Left renal pelvis (tissue), 4 donors: ENCODE measurements around the gene SCYL1. TPM values are rescaled to one million over a fixed set of nuclear protein-coding genes. Genes with fewer than 3 reads are reported as not detected.

ENCODE experiments used
- DNase-seq, 4 donors: peaks; one replicate each; pipeline ENCODE4 v3.0.0-alpha.2; 2013; ENCODE audit warnings: low read depth in 4 of 4, low spot score in 3 of 4
- polyA plus RNA-seq, 4 donors: library from polyadenylated mRNA; unstranded; fragments of 120-200 nt; gene quantifications; one replicate each; pipeline ENCODE4 v1.2.1, GENCODE V29; 2013; ENCODE audit not compliant: insufficient read length in 4 of 4

SCYL1 gene
- polyA plus RNA-seq = 10 to 100 TPM; 58.6 to 83.9 (median 59.5) TPM

DNA sequence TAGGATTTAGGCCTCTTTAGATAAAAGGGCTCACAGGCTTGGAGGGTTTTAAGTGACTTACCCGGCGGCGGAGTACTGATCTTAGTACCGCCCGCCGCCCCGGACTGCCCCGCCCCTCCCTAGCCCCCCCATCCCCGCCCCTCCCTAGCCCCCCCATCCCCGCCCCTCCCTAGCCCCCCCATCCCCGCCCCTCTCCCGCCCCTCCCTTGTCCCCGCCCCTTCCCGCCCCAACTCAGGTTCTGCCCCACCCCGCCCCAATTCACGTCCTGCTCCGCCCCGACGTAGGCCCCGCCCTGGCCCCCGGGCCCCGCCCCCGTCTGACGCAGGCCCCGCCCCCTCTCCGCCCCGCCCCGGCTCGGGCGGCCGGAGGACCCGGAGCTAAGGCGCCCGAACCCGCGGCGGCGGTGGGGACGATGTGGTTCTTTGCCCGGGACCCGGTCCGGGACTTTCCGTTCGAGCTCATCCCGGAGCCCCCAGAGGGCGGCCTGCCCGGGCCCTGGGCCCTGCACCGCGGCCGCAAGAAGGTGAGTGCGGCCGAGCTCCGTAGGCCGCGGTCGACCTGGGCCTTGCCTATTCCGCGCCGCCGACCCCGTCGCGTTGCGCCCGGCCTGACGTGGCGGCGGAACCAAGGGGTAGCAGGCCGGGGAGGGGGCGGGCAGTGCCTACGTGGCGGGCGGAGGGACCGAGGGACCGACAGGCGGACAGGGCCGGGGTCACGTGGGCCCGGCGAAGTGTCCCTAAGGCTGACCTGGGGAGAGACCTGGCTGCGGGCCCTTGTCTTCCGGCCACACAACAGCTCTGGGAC, at the start of gene SCYL1:
Gene SCYL1 (plus strand): TSS at position 343 of the 805 bp plus-strand sequence. CDS start 71 bp downstream, at position 414.
- no peak for DNase-seq

DNA sequence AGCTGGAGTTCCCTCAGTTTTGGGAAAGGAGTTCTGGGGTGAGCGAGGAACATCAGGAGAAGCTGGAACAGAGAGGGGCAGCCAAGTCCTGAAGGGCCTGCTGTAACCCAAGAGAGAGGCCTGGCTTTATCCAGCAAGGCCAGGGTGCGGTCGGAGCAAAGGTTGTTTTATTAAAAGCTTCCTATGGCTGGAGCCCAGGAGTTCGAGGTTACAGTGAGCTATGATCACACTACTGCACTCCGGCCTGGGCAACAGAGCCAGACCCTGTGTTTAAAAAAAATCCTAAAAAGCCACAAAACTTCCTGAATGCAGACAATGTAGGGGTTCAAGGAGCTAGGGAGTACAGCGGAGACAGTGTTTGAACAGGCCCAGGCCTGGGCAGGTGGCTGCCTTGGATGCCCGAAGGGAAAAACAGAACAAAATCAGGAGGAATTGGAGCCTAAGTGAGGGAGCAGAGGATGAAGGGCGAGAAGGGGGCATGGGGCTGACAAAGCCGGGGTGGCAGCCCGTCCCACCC, 48.2 kb upstream of the SCYL1 start:
- DNase-seq = no peak

DNA sequence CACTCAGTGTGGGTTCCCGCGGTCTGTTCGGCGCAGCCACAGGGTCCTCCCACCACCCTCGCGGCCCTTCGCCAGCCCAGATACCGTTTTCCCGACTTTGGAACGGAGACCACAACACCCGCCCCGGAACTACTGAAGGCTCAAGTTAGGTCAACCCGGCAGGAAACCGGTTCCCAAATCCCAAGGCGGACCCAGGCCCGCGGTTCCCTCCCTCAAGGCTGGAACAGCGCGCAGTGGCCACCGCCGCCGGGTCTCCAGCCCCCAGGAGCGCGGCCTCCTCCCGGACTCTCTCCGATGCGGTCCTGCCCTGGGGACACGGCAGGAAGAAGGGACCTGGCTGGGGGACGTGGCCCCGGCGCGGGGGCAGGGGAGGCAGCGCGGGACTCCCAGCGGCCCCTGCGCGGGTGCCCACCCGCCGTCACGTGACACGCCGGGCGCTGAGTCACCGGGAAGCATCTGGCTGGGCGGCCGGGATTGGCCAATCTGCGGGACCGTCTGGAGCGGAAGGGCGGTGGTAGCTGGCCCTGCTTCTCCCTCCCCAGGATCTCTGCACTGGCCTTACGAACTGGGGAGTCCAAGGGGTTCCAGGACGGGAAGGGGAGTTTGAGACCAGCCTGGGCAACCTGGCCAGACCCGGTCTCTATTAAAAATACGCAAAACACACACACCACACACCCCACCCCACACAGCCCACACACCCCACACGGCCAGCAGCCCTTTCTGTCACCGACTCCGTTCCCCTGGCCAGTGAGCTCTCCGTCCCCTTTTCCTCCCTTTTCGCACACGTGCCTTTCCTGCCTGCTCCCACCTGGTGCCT, 47.5 kb upstream of the SCYL1 start:
- DNase-seq = peak in 2 of 4 donors; percentile 88 to 90

DNA sequence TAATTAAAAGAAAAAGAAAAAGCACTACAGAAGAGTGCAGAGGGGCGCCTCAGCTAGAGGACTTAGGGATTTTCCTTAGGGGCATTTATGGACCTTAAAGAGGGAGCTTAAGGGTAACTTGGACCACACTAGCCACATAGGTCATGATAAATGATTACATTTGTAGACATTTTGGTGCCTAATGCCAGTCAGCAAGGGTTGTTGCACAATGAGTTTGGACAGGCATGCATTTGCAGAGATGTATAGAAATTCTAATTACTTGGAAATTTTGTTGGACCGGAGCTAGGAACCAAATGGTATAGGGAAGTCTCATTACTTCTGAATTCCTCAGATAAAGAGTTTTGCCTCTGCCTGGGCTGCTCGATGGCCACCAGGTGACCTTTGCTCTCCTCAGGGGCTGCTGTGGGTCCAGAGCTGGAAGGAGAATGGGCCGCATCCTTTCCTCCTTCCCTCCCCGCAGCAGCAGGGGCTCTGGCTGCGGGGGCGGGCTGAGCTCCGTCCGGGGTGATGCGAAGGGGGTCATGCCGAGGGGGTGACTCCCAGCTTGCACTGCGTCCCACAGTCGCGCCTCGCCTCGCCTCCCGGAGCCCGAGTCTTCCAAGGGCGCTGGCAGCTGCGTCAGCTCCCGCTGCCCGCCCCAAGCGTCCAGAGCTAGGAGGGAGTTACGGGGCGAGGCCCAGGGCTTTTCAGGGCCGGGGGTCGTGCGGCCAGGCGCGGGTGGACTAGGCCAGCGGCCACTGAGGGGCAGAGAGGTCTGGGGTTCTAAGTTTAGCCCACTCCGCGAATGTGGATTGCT, 46.3 kb upstream of the SCYL1 start:
- DNase-seq = no peak

DNA sequence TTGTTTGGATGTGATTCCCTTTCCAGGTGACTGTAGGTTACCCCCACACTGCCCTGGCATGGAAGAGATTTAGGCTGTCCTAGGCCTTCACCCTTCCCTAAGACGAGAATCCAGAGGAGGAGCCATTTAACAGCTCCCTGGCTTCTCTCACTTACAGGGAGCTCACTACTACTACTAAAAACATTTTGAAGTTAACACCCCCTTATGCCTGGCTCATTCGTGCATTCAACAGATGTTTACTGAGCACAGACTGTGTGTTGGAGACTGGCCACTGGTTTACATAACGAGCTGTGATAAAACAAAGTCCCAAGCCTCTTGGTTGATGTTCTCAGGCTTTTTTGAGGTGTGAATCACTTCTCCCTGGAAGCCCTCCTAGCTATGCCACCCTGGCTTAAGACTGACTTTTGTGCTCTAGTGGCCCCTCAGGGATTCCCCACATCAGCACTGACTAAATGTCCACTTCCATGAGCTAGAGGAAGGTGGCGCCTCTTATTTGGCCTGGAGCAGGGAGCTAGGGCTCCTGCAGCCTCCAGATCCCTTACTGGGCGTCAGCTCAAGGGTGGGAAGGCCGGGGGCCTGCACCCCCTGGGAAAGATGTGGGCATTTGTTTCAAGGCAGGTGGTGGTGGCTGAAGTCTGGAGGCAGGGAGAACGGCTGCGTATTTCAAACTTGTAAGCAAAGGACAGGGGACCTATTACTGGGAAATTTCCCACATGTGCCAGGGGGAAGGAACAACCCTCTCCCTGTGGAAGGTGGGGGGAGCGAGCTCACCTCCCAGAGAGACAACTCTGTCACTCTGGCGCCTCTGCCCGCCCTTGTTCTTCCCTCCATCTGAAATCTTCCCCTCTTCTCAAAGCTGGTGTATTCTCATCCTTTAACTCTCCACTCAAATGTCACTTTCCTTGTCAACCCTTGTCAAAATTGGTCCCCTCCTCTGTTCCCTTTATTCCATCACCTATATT, 45.4 kb upstream of the SCYL1 start:
- no peak for DNase-seq

DNA sequence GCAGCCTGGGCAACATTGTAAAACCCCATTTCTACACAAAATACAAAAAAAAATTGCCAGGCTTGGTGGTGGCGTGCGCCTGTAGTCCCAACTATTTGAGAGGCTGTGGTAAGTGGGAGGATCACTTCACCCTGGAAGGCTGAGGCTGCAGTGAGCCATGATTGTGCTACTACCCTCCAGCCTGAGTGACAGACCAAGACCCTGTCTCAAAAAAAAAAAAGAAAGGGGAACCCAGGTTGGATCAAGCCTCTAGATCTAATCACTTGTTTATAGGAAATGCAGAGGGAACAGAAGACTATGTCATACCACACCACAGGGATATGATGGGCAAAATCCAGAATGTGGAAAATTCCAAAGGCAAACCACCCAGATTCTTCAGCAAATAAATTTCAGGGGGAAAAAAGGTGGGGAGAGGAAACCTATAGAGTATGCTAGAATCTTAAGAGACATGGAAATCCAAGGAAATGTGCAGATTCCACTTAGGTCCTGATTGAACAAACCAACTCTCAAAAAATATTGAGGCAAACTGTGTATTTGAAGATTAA, 42.5 kb upstream of the SCYL1 start:
- DNase-seq = no peak

DNA sequence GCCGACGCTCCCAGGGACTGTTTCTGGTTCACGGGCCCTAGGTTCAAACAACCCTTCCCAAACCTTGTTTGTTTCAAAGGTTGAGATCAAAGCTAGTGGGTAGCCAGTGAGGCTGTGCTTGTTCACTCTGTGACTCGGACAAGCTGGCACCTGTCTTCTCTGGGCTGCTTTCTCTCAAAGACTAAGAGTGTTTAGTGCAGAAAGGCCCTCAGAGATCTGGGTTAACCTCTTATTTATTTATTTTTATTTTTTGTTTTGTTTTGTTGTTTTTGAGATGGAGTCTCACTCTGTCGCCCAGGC, 39.0 kb upstream of the SCYL1 start:
- no peak for DNase-seq

DNA sequence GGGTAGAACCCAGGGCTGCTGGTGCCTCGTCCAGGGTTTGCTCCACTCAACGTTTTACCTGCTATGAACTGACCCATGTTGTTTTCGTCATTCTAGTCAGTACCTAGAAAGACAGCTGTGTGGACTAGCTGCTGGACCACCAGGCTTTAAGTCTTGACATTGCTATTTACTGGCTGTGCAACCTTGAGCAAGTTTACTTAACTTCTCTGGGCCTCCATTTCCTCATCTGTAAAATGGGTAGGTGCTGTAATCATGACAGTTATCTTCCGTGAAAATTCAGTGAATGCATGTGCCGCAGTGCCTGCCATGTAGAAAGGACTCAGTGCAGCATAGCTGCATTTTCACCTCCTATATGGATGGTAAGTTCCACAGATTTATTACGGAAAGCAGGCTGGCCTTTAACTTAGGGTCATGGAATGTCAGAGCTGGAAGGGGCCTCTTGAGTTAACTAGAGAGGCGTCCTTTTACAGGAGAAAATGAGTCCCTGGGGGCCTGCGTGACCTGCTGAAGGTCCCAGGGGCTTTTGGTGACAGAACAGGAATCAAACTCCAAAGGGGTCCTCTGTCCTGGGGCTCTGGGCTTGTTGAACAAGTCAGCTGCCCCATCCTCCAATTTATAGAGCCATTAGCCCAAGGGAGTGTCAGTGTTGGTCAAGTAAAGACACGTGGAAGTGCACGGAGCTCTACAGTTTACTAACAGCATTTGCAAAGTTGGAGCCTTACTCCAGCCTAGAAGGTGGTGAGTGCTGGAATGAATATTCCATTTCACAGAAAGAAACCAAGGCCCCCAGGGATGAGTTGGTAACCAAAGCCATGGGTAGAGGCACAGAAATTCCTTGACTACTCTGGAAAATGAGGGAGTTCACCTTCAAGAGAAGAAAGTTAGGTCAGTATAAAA, 38.1 kb upstream of the SCYL1 start:
- no peak for DNase-seq

DNA sequence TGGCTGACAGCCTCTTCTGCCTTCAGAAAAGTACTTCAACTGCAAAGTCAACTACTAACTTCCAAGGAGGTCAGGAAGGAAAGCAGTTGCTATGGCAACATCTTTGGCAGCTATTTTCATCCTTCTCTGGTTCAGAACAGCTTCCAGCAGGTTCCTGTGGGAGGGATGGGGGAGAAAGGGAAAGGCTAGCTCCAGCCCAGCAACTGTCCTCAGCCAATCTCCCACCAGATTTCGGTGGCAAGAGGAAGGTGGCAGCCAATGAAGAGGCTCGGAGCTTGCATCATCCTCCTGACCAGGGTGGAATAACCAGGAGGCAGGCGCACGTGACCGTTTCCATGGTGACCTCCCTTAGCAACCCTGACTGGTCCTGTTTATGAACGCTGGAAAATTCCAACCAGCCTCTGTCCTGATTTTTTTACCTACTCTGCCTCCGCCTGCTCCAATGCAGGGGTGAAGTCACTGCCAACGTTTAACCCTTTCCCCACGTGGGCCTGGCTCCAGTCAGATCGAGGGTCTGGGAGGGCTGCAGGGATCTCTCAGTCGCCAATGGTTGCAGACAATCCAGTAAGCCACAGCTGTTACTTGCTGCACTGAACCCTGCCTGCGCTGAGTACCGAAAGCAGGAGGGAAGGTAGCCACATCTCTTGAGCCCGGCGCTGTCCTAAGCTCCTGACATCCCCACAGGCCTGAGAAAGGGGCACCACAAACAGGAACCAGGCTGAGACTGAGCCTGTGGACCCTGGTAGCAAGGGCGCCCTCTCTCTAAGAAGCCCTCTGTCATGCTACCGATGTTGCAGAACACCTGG, 37.2 kb upstream of the SCYL1 start:
- DNase-seq = peak; percentile 99 to 100 (median 100)

DNA sequence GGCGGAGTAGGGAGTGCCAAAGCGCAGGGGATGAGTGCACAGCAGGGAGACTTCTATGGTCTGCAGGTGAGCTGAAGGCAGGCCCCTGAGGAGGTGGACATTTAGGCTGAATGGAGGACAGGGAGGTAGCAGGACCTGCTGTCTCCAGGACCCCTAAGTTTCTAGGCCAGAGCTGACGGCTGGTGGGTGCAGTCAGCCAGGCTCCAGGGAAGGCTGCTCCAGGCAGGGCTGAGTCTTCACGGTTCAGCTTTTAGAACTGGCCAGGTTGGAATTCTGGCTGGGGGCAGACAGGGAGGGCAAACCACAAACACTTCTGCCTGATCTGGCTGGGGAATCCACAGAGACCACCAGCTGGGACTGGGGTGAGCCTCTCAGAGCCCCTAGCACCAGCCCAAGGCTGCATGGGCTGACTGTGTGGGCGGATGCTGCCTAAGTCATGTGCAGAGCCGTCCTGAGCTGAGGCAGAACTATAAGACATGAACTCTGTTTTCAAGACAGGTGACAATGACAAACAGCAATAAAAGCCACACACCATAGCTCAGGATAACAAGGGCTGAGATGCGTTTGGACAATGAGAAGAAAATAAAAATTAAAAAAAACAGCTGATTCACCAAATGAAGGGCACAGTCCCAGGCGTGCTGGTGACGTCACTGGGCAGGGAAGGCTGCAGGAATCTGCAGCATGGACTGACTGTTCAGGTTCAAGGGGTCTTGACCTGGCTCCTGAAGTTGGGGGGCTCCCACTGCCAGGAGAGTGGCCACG, 36.4 kb upstream of the SCYL1 start:
- no peak for DNase-seq

DNA sequence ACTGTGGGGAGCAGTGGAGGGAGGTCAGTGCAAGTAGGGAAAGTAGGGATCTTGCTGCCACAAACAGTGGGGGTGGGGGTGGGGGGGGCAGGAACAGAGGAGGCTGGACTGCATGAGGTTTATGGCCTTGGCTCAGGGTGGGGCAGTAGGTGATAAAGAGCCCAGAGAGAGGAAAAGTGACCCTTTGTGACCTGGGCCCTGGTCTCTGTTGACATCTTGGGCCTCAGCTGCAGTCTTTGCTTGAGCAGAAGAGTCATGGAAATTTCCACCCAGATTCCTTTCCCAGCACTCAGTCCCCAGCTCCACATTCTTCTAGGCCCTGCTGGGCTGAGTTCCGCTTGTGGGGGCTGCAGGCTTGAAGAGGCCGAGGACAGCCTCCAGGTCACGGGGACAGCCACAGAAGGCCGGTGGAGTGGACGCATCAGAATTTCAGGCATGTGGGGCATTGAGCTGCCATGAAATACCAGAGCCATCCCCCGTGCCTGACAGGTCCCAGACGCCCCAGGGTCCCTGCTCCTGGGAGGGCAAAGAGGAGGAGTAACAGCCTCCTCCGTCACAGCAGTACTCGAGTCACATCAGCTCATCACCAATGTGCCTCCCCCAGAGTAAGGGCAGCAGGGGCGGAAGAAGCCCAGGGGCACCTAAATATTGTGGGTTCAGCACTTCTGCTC, 35.7 kb upstream of the SCYL1 start:
- DNase-seq = no peak

DNA sequence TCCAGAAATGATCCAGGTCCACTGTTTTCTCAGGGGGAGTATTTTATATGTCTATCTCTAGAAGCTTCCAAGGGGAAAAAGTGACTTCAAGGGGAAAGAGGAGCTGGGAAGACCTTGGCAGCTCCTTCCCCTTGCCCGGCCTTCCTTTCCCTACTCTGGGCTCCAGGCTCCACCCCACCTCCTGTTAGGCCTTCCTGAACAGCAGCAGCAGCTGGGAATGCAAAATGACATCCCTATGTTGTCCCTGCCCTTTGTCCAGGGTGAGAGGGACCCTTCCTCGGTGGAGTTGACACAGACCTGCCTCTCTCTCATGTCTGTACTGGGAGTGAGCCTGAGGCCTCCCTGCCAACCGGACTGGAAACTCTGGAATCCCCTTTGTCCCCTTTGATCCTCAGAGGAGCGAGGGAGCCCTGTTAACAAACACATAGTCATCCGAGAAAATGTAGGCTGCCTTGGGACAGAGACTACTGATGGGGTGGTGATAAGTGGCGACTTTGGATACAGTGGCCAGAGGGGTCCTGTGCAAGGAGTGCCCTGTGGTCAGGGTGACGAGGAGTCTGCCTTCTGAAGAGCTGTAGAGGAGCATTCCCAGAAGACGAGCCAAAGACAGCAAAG, 35.1 kb upstream of the SCYL1 start:
- DNase-seq = no peak

DNA sequence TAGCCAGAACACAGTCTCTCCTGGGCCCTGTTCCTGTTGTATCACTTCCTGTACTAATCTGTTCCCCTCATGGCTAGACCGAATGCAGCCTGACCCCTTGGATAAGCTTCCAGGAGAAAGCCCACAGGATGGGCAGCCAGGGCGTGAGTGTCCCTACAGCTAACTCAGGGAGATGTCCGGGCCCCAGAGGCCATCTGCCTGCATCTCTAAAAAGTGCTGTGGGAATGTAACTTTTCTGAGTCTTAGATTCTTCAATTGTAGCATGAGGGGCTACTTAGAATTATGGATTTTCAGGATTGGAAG, 33.8 kb upstream of the SCYL1 start:
- no peak for DNase-seq

DNA sequence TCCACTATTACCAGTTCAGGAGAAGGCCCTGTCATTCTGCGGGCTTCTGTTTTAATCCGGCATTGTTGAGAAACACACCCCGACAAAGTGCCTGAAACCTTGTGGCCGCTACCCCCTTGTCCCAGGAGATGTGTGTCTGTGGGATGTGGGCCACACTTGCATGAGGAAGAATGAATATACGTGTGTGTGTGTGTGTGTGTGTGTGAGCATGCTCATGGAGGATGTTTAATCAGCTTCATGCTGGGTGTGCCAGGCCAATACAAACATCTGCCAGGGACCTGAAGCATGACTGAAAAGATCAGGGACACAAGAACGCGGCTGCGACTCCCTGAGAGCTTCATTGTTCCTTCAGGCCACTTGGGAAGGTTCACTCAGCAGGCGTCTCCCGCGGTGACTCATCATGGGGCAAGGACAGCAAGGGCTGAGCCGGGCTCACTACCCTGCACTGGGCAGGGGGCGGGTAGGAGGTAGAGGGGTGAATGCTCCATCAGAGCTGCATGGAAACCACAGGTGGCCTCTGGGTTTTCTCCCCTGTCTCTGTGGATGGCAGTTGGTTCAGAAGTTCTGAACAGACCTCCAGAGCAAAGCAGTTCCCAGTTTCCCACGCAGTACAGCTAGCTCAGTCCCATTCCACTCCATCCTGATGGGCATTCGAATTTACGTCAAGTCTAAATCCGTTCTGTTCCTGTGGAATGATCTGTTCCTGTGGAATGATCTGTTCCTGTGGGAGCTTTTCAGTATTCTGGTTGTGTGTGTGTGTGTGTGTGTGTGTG, 33.1 kb upstream of the SCYL1 start:
- DNase-seq = no peak

DNA sequence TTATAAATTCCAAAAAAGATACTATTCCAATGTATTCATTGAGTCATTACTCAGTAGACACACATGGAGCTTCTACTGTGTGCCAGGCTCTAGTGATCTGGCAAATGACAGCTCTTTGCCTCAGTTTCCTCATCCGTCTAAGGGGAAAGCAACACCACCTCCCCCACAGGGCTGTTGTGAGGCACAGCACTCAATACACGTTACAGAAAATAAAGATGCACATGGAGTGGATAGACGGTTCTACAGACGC, 32.6 kb upstream of the SCYL1 start:
- DNase-seq = no peak
